ENCODE results near the gene RFX3. TPM values are rescaled to one million over a fixed set of nuclear protein-coding genes. Genes with fewer than 3 reads are reported as not detected.
A peak's percentile ranks its signal among the peaks of the same experiment; 100 is the strongest.

RFX3 gene
- total and polyA plus RNA-seq, 4 donors, result 16.7 to 44.0 (median 26.8) TPM

DNA sequence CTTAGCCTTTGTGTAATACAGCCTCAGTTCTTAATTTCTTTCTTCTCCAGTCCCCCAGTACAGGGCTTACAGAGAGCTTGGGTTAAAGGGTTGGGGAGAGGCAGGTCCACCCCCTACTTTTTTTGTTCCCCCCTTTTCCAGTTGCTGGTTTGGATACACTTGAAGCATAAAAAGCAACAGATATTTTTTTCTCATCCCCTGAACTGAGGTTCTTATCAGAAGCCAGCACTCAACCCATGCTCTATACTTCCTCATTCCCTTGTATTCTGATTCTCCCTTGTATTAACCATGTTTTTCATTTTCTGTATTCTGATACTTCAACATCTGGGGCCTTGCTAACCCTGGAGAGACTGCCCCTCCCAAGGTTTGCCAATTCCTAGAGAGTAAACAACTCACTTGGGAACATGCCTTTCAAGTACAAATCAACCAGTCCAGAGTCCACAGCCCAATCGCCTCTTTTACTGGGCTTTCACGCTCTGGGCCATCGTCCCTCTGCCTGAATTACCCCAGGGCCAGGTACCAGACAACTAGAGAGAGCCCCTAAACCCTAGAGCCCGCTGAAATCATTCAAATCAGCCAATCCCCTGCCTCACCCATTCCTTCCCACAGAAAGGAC, 348.5 kb downstream of the RFX3 start:
- Histone ChIP-seq H3K4me3 (ENCODE audit: low read depth, low read length) (no peak overlapping the region), H3K27ac (ENCODE audit: low read depth, low read length) (no peak overlapping the region), H3K9me3 (ENCODE audit: control insufficient read depth, insufficient read depth, low read length) (no peaks in the 10 kb centered on the region), H3K4me1 (ENCODE audit: control insufficient read depth, insufficient read depth, low read length) (peaks cover 19% of the 10 kb centered on the region), H3K36me3 (ENCODE audit: control insufficient read depth, insufficient read depth, low read length) (no peaks in the 10 kb centered on the region), H3K27me3 (ENCODE audit: control insufficient read depth, insufficient read depth, low read length) (peaks cover 16% of the 10 kb centered on the region)
- DNase-seq (ENCODE audit: low read depth in 4 of 6, low spot score in 6 of 6), result no peak
- WGBS (ENCODE audit: insufficient coverage), result 58% methylated on average over 3 of the region's 4 CpGs

DNA sequence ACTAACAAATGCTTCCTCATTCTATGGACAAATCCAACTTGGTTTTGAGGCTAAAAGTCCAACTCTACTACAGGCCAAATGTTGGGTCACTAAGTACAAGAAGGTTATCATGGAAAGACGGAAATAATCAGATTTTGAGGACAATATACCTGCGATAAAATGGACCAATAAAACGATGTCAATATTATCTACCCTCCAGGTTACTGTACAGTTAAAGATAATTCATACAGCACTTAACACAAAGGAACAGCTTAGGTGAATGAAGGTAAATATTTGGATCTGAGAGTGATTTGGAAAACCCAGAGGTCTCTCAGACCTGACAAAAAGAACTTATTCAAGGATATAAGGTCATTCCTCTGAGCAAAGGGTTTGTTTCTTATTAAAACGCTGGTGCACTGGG, 352.4 kb downstream of the RFX3 start:
- no peaks in the 10 kb centered on the region for H3K27me3 ChIP-seq (ENCODE audit: control insufficient read depth, insufficient read depth, low read length)
- no peak overlapping the region for H3K27ac ChIP-seq (ENCODE audit: low read depth, low read length)
- no peaks in the 10 kb centered on the region for H3K36me3 ChIP-seq (ENCODE audit: control insufficient read depth, insufficient read depth, low read length)
- peaks cover 4% of the 10 kb centered on the region for H3K4me1 ChIP-seq (ENCODE audit: control insufficient read depth, insufficient read depth, low read length)
- no peak for DNase-seq (ENCODE audit: low read depth in 4 of 6, low spot score in 6 of 6)
- no peak overlapping the region for H3K4me3 ChIP-seq (ENCODE audit: low read depth, low read length)
- no CpG with 5 or more reads among the region's 4 CpGs for WGBS (ENCODE audit: insufficient coverage)
- no peaks in the 10 kb centered on the region for H3K9me3 ChIP-seq (ENCODE audit: control insufficient read depth, insufficient read depth, low read length)

DNA sequence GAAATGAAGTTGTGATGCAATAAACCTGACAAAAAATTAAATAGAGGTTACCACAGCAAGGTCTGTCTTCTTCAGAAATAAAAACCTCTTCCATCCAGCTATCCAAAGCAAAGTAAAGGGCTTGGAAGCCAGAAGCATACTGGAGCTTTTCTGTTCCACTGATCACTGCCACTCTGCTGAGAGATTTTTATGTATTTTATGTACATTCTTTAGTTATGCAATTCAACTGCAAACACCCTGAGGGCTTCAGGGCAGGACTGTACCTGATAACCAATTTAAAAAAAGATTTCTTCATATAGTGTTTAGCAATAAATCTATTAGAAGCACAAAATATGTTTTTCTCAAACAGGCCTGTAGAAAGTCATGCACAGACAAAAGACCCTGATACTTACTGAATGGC, 355.0 kb downstream of the RFX3 start:
- H3K9me3 ChIP-seq (ENCODE audit: control insufficient read depth, insufficient read depth, low read length), result no peaks in the 10 kb centered on the region
- H3K4me1 ChIP-seq (ENCODE audit: control insufficient read depth, insufficient read depth, low read length), result no peaks in the 10 kb centered on the region
- H3K27ac ChIP-seq (ENCODE audit: low read depth, low read length), result no peak overlapping the region
- H3K4me3 ChIP-seq (ENCODE audit: low read depth, low read length), result no peak overlapping the region
- no peaks in the 10 kb centered on the region for H3K36me3 ChIP-seq (ENCODE audit: control insufficient read depth, insufficient read depth, low read length)
- H3K27me3 ChIP-seq (ENCODE audit: control insufficient read depth, insufficient read depth, low read length), result no peaks in the 10 kb centered on the region
- DNase-seq (ENCODE audit: low read depth in 4 of 6, low spot score in 6 of 6), result peak in 1 of 6 donors; percentile 9
